Embryonic facial prominence (tissue), 1 donor: ENCODE results near the gene ABCA4.
"Not testable (repeated sequence)": the region's sequence is repeated elsewhere in the genome, so short reads cannot be mapped to it uniquely, and the experiment has no call there.

Experiments
- DNase-seq: peaks from one replicate; pipeline ENCODE4 v3.0.0-alpha.2; 2016; ENCODE audit errors: extremely low spot score

ABCA4 gene

GRCh38 chr1:94004924-94005323 is 116.0 kb downstream of the ABCA4 start:
- no peak for DNase-seq

- no peak for DNase-seq
These were observed 118.7 kb downstream of the ABCA4 start for GRCh38 chr1:94002046-94002787.

GRCh38 chr1:94001397-94002045 is 119.4 kb downstream of the ABCA4 start:
- DNase-seq: no peak

- no peak for DNase-seq
These were observed 120.3 kb downstream of the ABCA4 start for GRCh38 chr1:94000510-94001282.

GRCh38 chr1:93999840-94000415 is 121.0 kb downstream of the ABCA4 start:
- DNase-seq: no peak

- DNase-seq: not testable (repeated sequence)
These were observed 122.4 kb downstream of the ABCA4 start for GRCh38 chr1:93998532-93998931.

- no peak for DNase-seq
These were observed 123.2 kb downstream of the ABCA4 start for GRCh38 chr1:93997756-93998155.

- no peak for DNase-seq
These were observed 125.0 kb downstream of the ABCA4 start for GRCh38 chr1:93995837-93996536.

GRCh38 chr1:93993731-93994130 is 127.2 kb downstream of the ABCA4 start:
- DNase-seq: no peak

- DNase-seq: no peak
These were observed 128.0 kb downstream of the ABCA4 start for GRCh38 chr1:93992954-93993353.

GRCh38 chr1:93992190-93992589 is 128.8 kb downstream of the ABCA4 start:
- no peak for DNase-seq

- no peak for DNase-seq
These were observed 129.7 kb downstream of the ABCA4 start for GRCh38 chr1:93991271-93991670.

GRCh38 chr1:93990477-93990876 is 130.5 kb downstream of the ABCA4 start:
- DNase-seq: not testable (repeated sequence)

GRCh38 chr1:93990010-93990409 is 130.9 kb downstream of the ABCA4 start:
- no peak for DNase-seq

- no peak for DNase-seq
These were observed 131.3 kb downstream of the ABCA4 start for GRCh38 chr1:93989601-93990000.

- no peak for DNase-seq
These were observed 132.2 kb downstream of the ABCA4 start for GRCh38 chr1:93988634-93989350.

GRCh38 chr1:93981274-93981667 is 139.7 kb downstream of the ABCA4 start:
- no peak for DNase-seq

- no peak for DNase-seq
These were observed 140.4 kb downstream of the ABCA4 start for GRCh38 chr1:93980320-93981273.

GRCh38 chr1:93979718-93980319 is 141.1 kb downstream of the ABCA4 start:
- DNase-seq: peak; percentile 16
